GM12872 (cell line): ENCODE measurements around the gene MCAT.

Source experiments
- CTCF ChIP-seq: IDR thresholded peaks from 3 replicates; pipeline ENCODE4 v1.5.1; 2011; ENCODE audit warnings: low read depth, mild to moderate bottlenecking, low read length, moderate library complexity; ENCODE audit not compliant: insufficient read depth

The MCAT gene

GRCh38 chr22:43171019-43171491, 27.9 kb upstream of the MCAT start:
- no peak for TF ChIP-seq CTCF

- TF ChIP-seq CTCF = no peak
These were observed 26.9 kb upstream of the MCAT start for GRCh38 chr22:43170131-43170480.

GRCh38 chr22:43169310-43170130, 26.3 kb upstream of the MCAT start:
- no peak for TF ChIP-seq CTCF

GRCh38 chr22:43168471-43169309, 25.5 kb upstream of the MCAT start:
- no peak for TF ChIP-seq CTCF

GRCh38 chr22:43167001-43167589, 23.9 kb upstream of the MCAT start:
- no peak for TF ChIP-seq CTCF

GRCh38 chr22:43166132-43166930, 23.1 kb upstream of the MCAT start:
- TF ChIP-seq CTCF = no peak
